ENCODE data around the gene FBXO47.

Gene FBXO47

GRCh38 chr17:38904892-38905291 is 62.3 kb downstream of the FBXO47 start:
- DNase-seq (ENCODE audit: low spot score), result no peak

- DNase-seq (ENCODE audit: low spot score), result no peak
Observed at GRCh38 chr17:38903404-38903803, 63.8 kb downstream of the FBXO47 start.

- DNase-seq (ENCODE audit: low spot score), result no peak
Observed at GRCh38 chr17:38900978-38901656, 66.1 kb downstream of the FBXO47 start.

- DNase-seq (ENCODE audit: low spot score), result no peak
Observed at GRCh38 chr17:38899421-38899820, 67.8 kb downstream of the FBXO47 start.

- DNase-seq (ENCODE audit: low spot score), result no peak
Observed at GRCh38 chr17:38898812-38899348, 68.3 kb downstream of the FBXO47 start.

- no peak for DNase-seq (ENCODE audit: low spot score)
Observed at GRCh38 chr17:38898291-38898679, 68.9 kb downstream of the FBXO47 start.

- DNase-seq (ENCODE audit: low spot score), result no peak
Observed at GRCh38 chr17:38897671-38898290, 69.4 kb downstream of the FBXO47 start.

- DNase-seq (ENCODE audit: low spot score), result no peak
Observed at GRCh38 chr17:38897176-38897575, 70.0 kb downstream of the FBXO47 start.

GRCh38 chr17:38896346-38896954 is 70.8 kb downstream of the FBXO47 start:
- DNase-seq (ENCODE audit: low spot score), result no peak

GRCh38 chr17:38894276-38894675 is 72.9 kb downstream of the FBXO47 start:
- no peak for DNase-seq (ENCODE audit: low spot score)

GRCh38 chr17:38893607-38894006 is 73.6 kb downstream of the FBXO47 start:
- DNase-seq (ENCODE audit: low spot score), result no peak

- no peak for DNase-seq (ENCODE audit: low spot score)
Observed at GRCh38 chr17:38893113-38893512, 74.1 kb downstream of the FBXO47 start.

- no peak for DNase-seq (ENCODE audit: low spot score)
Observed at GRCh38 chr17:38892620-38893019, 74.6 kb downstream of the FBXO47 start.

- DNase-seq (ENCODE audit: low spot score), result no peak
Observed at GRCh38 chr17:38892083-38892482, 75.1 kb downstream of the FBXO47 start.

- no peak for DNase-seq (ENCODE audit: low spot score)
Observed at GRCh38 chr17:38891441-38891840, 75.8 kb downstream of the FBXO47 start.

- DNase-seq (ENCODE audit: low spot score), result no peak
Observed at GRCh38 chr17:38890410-38890746, 76.8 kb downstream of the FBXO47 start.

GRCh38 chr17:38889745-38890409 is 77.3 kb downstream of the FBXO47 start:
- DNase-seq (ENCODE audit: low spot score), result no peak

- no peak for DNase-seq (ENCODE audit: low spot score)
Observed at GRCh38 chr17:38888842-38889241, 78.4 kb downstream of the FBXO47 start.

GRCh38 chr17:38886643-38887010 is 80.6 kb downstream of the FBXO47 start:
- DNase-seq (ENCODE audit: low spot score), result no peak
